Measurements from ENCODE around the gene LHX6.

LHX6 gene

GRCh38 chr9:122215663-122216062, 13.1 kb downstream of the LHX6 start:
- DNase-seq (ENCODE audit: low spot score), result no peak

DNA sequence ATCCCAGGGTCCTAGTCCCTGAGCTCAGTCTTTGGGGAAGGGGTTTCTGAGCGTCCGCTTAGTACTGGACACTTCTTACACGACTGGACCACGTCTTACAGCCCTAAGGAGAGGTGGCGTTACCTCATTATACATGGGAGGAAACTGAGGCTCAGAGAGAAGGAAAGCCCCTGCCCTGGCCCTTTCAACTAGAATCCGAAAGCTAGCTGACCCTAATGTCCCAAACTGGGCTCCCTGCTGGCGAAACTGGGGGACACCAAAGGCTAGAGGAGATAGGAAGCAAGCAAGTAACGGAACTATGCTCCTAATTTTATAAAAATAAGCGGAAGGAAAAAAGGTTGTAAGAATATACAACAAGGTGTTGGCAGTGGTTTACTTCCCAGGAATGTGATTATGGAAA, 14.2 kb downstream of the LHX6 start:
- no peak for DNase-seq (ENCODE audit: low spot score)

- DNase-seq (ENCODE audit: low spot score), result no peak
Measured at GRCh38 chr9:122213589-122214413, 15.0 kb downstream of the LHX6 start.

GRCh38 chr9:122213102-122213588, 15.6 kb downstream of the LHX6 start:
- no peak for DNase-seq (ENCODE audit: low spot score)

DNA sequence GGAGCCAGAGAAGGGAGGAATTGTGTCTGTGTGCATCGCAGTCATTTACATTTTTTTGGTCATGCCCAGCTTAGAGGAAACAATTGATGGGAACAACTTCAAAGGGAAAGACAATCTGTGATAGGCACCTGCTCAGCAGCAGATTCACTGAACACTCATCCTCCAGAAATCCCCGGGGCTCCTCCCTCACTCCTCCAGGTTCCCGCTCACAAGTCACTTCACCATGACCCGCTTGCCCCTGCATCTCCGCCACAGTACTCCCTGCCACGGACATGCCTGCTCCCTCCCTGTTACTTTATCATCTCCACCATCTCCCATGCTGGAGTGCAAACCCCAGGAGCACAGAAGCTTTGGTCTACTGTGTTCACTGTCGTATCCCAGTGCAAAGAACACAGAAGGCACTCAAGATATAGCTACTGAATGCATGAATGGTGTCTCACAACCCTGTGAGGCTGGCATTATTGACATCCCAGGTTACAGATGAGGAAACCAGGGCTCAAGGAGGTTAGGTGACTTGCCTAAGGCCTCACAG, 16.2 kb downstream of the LHX6 start:
- DNase-seq (ENCODE audit: low spot score), result no peak

DNA sequence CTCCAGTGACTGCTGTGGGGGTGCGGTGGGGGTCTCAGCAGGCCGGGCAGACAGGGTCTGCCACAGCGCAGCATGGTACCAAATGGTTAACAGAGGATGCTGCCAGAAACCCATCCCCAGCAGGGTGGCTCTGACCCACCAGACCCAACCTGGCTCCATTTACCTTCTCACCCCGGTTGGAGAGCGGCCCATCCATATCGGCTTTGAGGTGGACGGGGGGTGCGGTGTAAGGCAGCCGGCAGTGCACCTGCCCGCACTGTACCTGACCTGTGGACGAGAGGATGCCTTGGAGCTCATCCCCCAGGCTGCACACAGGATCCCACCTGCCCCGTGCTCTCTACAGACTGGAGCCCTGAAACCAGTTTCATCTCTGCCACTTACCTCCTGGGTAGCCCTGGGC, 19.3 kb downstream of the LHX6 start:
- no peak for DNase-seq (ENCODE audit: low spot score)

DNA sequence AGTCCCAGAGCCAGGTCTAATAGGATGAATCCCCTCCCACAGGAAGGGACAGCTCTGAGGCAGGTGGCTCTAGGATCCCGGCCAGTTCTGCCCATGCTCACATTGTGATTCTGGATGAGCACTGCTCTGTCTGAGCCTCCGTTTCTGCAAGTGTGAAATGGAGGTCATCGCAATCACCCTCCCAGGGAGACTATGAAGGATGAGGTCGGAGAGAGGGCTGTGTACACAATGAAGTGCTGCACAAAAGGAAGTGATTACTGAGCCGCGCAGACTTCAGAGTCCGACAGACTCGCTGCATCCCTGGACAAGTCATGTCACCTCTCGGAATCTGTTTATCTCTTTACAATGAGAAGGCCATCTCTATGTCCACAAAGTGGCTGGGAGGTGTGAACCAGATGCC, 21.7 kb downstream of the LHX6 start:
- DNase-seq (ENCODE audit: low spot score), result no peak

DNA sequence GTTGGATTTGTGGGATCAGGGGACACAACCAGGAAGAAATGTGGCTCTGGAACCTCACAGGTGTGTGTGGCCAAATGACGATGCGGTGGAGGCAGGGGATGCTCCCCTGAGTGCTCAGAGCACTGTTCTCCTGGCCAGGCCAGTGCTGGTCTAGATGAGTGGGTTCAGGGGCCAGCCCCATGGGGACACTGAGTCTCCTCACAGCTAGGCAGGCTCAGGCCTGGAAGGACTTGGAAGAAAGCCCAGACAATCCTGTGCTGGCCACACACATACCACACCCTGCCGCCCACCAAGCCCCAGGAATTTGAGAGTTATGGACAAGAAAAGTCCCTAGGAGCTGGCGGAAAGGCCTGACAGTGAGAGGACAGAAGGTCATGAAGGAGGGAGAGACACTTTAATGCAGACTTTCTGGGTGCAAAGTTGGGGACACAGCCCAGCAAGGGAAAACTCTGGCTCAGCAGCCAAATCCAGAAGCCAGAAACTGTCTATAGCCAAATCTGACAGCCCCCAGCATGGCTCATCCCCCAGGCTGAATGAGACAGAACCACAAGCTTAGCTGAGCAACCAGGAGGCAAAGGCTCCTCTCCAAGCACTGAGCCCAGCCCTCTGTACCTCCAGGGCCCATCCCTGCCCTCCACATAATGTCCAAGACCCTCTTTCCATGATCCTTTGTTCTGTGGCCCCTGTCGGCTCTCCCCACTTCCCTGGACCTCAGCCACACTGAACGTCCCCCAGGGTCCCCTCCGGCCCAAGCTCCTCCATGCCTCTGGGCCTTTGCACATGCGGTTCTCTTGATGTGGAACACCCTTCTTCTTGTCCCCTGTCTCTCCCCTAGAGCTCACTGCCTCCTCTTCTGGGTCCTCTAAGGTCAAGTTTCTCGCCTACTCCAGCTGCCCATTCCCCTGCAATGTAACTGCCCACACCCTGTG, 22.4 kb downstream of the LHX6 start:
- DNase-seq (ENCODE audit: low spot score), result no peak

GRCh38 chr9:122205176-122205575, 23.6 kb downstream of the LHX6 start:
- DNase-seq (ENCODE audit: low spot score), result no peak

DNA sequence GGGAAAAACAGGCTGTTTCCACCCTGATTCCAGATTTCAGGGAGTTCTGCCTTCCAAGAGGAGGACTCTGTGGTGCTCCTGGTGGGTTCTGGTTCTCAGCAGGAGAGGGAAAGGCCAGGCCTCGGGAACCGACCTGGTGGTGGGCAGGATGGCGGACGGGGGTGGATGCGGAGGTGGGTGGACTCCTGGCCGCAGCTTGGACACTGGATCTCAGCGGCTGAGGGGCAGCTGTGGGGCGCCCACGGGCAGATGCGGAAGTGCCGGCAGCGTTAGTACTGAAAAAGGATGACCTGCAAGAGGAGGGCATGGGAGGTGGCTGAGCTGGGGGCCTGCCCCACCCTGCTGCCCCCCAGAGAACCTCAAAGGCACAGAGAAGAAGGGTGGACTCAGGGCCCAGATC, 24.3 kb downstream of the LHX6 start:
- no peak for DNase-seq (ENCODE audit: low spot score)

DNA sequence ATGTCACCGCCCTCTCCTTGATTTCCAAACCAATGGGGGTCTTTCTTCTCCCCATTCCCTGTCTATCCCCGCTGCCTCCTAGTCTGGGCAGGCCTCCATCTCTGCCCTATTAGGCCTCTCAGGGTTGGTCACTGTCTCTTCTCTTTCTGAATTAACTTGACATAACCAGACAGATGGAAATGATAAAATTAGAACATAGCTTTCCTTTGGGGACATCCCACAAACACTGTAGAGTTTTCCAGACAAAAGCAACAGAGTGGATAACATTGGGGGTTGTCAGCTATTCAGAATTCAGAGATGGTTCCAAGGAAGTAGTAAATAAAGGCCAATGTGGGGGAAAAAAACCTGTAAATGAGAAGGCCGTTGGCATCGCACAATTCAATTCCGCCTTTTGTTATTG, 24.7 kb downstream of the LHX6 start:
- no peak for DNase-seq (ENCODE audit: low spot score)

GRCh38 chr9:122202111-122202510, 26.6 kb downstream of the LHX6 start:
- no peak for DNase-seq (ENCODE audit: low spot score)

- no peak for DNase-seq (ENCODE audit: low spot score)
Measured at GRCh38 chr9:122201641-122202040, 27.1 kb downstream of the LHX6 start.

GRCh38 chr9:122200960-122201595, 27.7 kb downstream of the LHX6 start:
- DNase-seq (ENCODE audit: low spot score), result no peak

- no peak for DNase-seq (ENCODE audit: low spot score)
Measured at GRCh38 chr9:122197882-122198281, 30.9 kb downstream of the LHX6 start.

DNA sequence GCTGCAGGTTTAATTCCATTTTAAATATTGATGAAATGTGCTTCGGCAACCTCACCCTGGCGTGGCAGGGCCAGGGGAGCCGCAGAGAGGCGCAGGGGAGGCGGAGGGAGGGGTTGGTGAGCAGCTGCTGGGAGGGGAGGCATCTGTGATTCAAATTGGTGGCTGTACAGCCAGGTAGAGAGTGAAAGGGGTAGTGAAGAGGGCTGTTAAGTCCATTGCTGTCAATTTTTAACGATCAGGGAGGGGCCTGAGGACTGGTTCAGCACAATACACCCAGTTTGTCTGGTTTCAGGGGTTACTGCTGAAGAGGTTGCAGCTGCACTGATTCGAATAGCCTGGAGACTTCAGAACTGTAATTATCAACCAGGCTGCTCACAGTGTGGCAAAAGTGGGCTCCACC, 31.3 kb downstream of the LHX6 start:
- no peak for DNase-seq (ENCODE audit: low spot score)

DNA sequence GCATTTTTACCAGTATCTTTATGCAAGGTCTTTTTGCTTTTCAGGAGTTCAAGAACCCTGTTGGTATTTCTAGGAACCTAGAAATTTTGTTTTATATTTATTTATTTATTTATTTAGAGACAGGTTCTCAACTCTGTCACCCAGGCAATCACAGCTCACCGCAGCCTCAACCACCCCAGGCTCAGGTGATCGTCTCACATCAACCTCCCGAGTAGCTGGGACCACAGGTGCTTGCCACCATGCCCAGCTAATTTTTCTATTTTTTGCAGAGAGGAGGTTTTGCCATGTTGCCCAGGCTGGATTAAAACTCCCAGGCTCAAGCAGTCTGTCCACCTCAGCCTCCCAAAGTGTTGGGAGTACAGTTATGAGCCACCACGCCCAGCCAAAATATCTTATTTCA, 32.9 kb downstream of the LHX6 start:
- no peak for DNase-seq (ENCODE audit: low spot score)

DNA sequence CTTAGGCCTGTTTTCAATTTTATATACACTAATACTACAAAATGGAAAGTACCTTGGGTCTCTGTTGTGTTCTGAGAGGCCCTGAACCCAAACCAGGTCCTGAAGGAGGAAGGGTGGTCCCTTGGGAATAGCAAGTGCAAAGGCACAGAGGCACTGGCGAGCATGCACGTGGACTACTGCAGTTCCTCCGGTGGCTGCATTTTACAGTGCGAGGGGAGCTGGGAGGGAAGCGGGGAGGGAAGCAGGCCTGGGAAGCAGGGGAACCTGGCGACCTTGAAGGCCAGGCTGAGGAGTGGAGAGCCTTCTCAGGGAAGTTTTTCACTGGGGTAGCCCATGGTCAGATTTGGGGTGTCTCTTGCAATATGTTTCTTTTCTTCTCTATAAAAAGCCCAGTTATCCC, 35.1 kb downstream of the LHX6 start:
- no peak for DNase-seq (ENCODE audit: low spot score)

DNA sequence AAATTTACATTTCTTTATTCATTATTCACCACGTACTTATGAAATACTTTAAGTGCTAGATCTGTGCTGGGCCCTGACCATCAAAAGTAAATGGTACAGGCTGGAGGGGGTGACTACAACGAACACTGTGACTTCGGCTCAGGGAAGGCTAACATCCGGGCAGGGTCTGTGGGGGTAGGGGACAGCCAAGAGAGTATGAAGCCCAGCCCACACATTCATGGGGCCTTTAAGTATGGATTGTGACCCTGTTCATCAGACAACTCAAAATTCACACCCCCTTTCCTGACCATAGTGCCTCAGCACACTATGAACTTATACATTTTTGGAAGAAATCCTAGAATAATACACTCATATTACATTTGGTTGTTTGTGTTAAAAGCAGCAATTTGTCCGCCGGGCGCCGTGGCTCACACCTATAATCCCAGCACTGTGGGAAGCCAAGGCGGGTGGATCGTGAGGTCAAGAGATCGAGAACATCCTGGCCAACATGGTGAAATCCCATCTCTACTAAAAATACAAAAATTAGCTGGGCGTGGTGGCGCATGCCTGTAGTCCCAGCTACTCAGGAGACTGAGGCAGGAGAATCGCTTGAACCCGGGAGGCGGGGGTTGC, 35.7 kb downstream of the LHX6 start:
- DNase-seq (ENCODE audit: low spot score), result no peak

DNA sequence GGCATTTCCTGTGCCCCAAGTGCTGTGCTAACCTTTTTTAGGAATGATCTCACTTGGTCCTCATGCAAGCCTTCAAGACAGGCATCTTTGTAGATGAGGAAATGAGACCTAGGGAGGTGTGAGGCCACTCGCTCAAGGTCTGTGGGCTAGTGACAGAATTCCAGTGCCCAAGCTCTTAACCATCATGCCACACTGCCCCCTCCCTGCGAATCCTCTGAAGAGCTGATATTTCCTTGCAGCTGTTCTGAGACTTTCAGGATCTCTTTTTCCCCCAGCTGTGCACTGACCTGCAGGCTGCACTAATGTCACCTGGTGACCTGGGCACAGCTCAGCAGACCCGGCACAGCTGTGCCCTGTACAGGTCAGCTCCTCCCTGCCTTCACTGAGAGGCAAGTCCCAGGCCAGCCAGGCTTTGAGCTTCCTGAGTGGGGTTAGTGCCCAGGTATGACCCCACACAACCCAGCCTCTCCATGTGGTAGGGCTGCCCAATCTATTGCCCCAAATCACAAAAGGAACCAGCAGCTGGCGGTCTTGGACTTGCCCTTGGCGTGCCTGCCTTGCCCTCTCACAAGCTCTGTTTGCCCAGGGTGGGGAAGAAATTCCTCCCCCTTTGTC, 36.4 kb downstream of the LHX6 start:
- no peak for DNase-seq (ENCODE audit: low spot score)

DNA sequence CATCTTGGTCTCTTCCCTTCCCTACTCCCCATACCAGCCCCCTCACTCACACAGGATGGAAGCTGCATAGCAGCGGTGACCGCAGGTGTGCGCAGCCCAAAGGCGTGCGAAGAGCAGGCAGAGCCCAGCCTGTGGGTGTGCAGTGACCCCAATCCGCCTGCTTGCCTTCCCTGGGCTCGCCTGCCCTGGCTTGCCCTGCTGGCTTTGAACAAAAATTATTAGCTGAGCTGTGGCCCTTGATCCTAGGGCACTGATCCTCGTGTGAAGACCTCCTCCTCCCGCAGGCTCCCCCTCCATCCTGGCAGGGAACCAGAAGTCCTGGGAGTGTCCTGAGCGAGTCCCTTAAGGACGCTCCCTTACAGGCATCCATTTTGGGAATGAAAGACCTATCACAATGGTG, 37.2 kb downstream of the LHX6 start:
- DNase-seq (ENCODE audit: low spot score), result no peak

Measured in putamen (tissue), 1 donor.